T1000 (cell line): ENCODE data around the gene WDR6.

Source experiments
- DNase-seq: peaks from one replicate; lab custom pipeline; 2025; ENCODE audit warnings: mixed read lengths; lab: John Stamatoyannopoulos, UW

The WDR6 gene

DNA sequence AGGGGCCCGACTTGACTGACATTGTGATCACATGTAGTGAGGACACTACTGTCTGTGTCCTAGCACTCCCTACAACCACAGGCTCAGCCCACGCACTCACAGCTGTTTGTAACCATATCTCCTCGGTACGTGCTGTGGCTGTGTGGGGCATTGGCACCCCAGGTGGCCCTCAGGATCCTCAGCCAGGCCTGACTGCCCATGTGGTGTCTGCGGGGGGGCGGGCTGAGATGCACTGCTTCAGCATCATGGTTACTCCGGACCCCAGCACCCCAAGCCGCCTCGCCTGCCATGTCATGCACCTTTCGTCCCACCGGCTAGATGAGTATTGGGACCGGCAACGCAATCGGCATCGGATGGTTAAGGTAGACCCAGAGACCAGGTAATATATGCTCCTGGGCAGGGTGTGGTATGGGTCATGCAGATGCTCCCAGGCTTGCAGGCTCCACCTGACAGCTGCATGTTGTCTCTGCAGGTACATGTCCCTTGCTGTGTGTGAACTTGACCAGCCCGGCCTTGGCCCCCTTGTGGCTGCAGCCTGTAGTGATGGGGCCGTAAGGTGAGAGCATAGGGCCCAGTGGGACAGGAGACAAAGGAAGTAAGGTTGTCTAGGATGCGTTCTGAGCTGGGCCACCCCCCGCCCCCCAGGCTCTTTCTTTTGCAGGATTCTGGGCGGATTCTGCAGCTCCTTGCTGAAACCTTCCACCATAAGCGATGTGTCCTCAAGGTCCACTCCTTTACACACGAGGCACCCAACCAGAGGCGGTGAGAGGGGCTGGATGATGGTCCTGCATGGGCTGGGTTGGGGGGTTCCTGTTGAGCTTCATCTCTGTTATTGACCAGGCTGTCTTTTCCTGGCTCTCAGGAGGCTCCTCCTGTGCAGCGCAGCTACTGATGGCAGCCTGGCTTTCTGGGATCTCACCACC lies 6.8 kb downstream of the WDR6 start:
- no peak for DNase-seq

DNA sequence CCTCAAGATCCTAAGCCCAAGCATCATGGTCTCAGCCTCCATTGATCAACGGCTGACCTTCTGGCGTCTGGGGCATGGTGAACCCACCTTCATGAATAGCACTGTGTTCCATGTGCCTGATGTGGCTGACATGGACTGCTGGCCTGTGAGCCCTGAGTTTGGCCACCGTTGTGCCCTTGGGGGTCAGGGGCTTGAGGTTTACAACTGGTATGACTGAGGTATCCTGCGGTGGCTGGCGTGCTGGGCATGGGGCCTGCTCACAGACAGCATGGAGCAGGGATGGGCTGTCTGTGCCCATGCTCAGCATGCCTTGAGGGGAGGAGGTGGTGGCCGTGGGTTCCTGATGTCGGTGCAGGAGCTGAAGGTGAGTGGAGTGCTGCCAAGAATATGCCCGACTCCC lies 7.9 kb downstream of the WDR6 start:
- no peak for DNase-seq

GRCh38 chr3:49015765-49016164 lies 8.6 kb downstream of the WDR6 start:
- no peak for DNase-seq

- no peak for DNase-seq
These were observed 9.4 kb downstream of the WDR6 start for GRCh38 chr3:49016414-49017228.

GRCh38 chr3:49017229-49017970 lies 10.2 kb downstream of the WDR6 start:
- DNase-seq = no peak

- peak; percentile 59 for DNase-seq
These were observed 10.9 kb downstream of the WDR6 start, which contains the start of gene DALRD3 for GRCh38 chr3:49017971-49018706. TSS of gene DALRD3 (minus strand) at chr3:49018580. CDS start at chr3:49018564, 16 bp downstream.

DNA sequence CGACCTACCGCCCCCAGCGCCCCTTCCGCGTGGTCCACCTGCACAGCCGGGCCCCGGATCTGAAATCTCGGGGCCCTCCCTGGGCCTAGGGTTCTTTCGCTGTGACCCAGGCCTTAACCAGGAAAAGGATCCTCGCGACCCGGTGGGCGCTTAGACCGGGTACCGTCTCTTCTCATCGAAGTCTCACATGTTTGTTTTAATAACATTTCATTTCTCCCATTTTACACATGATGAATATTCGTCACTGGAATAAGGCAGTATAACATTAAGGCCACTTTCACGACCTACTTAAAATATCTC lies 11.5 kb downstream of the WDR6 start:
- DNase-seq = no peak

DNA sequence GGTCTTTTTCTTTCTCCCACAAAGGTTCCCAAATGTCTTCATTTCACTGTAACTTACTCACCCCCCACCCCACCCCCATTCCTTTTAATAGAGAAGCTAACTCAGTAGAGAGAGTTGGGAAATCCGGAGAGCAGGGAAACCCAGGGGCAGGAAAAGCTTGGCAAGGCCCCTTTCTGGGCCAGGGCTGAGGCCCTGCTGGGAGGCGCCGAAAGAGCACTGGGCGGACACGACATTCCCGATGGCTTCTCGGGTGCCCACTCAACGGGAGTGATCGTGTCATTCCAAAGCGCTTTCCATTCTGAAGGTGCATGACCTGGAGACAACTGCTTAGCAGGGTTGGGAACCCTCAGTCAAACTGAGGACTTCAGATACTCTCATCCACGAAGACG lies 12.7 kb downstream of the WDR6 start:
- no peak for DNase-seq

DNA sequence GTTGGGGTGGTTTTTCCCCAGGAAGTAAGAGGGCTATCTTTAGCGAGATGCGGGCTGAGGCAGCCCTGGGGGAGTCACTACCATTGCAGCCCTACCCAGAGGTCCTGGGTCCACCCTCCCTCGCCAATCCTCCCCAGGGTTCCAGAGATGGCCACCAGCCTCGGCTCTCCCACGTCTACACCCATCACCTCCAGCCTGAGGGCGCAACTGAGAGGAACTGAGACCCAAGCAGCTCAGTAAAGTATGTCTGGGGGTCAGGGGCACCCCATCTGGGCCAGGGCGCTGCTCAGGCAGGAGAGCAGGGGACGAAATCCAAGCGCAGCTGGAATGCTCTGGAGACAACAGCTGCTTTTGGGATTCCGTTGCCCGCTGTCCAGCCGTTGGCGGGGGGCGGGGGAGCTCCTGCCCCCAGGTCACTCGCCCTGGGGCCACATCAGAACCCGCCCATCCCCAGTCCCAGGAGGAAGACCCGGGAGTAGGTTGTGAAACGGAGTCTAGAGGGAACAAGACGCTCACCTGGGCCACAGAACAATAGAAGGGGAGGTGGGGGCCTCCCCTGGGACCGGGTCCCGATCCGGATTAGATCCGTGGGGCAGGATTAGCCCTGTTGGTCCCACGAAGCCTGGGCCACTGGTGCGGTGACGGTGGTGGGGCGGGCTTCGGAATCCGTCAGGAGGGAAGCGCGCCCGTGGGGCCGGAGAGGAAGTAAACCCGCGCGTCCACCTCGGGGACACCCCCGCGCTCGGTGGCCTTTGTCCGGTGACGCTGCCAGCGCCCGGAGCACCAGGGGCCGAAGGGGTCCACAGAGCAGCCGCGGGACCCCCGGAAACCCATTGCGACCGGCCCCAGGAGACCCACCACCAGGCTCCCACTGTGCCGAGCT lies 13.4 kb downstream of the WDR6 start:
- DNase-seq = no peak

DNA sequence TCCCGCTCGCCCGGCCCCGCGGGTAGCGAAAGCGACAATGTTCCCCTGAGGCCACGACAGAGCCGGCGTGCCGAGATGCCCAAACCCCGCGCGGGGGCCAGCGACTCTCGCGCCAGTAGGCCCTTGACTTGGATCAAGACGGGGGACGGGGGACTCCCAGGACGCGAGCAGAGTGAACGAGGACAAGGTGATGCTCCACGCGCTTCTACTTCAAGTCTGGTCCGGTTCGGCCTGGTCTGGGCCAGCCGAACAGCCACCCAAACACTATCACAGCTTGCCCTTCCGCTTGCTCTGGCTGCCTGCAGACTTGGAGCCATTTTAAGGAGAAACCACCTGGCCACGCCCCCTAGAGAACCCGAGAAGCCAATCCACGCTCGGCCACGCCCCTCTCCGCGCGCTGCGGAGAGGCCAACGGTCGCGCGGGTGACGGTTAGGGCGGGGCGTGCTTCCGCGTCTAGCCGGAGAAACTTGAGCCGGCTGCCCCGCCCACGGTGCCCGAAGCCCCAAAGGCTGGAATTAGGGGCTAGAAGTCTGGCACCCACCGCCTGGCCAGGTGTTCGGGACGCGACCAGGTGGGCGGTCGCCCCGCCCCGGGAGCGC lies 14.1 kb downstream of the WDR6 start:
- DNase-seq = peak; percentile 98

DNA sequence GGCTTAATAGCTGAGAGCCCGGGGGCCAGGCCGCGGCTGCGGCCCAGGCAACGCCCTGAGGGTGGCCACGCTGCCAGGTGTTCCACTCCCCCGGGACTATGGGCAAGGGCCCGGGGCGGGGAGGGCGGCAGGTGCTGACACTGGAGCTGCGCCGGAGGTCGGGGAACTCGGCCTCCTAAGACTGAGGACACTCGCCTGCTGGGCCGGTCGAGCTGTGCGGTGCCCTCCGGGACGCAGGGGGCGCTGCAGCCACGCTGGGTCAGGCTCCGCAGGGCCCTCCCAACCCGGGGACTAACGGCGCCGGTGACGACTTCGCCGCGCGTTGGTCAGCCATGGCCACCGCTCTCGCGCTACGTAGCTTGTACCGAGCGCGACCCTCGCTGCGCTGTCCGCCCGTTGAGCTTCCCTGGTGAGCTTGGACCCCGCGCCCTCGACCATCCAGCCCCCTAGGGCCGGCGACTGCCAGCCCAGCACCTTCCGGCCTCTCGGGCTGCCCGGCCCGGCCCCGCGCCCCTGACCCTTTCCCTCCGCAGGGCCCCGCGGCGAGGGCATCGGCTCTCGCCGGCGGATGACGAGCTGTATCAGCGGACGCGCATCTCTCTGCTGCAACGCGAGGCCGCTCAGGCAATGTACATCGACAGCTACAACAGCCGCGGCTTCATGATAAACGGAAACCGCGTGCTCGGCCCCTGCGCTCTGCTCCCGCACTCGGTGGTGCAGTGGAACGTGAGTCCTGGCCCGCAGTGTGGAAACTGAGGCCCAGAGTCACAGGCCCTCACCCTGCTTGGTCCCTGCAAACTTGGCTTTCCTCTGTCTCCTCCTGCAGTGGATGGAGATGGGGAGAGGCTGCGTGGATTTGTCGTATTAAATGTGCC lies 14.9 kb downstream of the WDR6 start, which contains the start of gene NDUFAF3:
NDUFAF3 (plus strand) TSS at position 309 of the 875 bp plus-strand sequence; CDS start at position 333, 24 bp downstream.
- DNase-seq = peak; percentile 93

DNA sequence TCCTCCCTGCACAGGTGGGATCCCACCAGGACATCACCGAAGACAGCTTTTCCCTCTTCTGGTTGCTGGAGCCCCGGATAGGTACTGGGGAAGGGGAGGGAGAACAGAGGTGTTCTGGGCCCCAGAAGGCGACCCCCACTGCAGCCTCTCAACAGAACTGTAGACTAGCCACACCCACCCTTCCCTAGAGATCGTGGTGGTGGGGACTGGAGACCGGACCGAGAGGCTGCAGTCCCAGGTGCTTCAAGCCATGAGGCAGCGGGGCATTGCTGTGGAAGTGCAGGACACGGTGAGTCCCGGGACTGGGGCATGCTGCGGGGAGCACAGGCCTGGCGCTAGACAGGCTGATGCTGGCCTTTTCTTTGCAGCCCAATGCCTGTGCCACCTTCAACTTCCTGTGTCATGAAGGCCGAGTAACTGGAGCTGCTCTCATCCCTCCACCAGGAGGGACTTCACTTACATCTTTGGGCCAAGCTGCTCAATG lies 15.5 kb downstream of the WDR6 start:
- no peak for DNase-seq

- DNase-seq = no peak
These were observed 16.6 kb downstream of the WDR6 start for GRCh38 chr3:49023775-49024174.

- DNase-seq = no peak
These were observed 17.3 kb downstream of the WDR6 start for GRCh38 chr3:49024449-49024848.

GRCh38 chr3:49025005-49025792 lies 18.0 kb downstream of the WDR6 start:
- no peak for DNase-seq

DNA sequence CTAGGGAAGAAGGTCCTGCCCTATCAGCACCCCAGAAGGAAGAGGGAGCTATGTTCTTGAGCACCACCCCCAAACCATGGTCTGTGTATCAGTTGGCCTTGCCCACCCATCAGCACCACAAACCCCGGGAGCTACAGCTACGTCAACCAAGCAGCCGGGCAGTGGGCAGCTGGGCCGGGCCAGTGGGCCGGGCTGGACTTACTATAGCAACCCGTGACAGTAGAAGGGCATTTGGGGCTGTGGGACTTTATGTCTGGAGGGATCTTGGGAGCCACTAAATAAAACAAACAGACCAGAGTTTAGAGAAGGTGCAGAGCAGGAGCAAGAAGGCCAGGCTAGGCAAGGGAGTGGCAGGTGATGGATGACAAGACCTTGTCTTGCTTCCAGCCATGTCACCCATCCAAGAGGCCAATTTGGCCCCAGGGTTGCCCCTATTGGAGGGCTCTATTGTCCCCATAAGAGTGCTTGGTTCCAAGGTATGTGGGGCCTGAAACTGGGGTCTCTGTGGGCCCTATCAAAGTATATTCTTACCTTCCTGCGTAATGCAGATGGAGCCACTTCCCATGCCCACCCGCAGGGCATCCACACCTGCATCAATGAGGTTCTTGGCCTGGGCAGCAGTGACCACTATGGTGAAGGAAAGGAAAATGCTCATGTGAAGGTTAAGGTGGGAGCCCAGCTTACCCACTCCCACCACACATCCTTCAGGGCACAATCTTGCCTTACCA lies 18.8 kb downstream of the WDR6 start:
- no peak for DNase-seq

GRCh38 chr3:49026536-49026935 lies 19.3 kb downstream of the WDR6 start:
- no peak for DNase-seq
